ENCODE measurements around the gene ENO3.

GRCh38 chr17:4973256-4974114 lies 22.6 kb downstream of the ENO3 start:
- TF ChIP-seq POLR2A (IDR thresholded peaks at IDR 0.05) (no peak), CTCF (IDR thresholded peaks at IDR 0.05) (no peak)
